GM12891 (cell line): ENCODE data around the gene SFMBT2.
"Not testable (repeated sequence)": the region's sequence is repeated elsewhere in the genome, so short reads cannot be mapped to it uniquely, and the experiment has no call there.

Experiments used
- DNase-seq: peaks from one replicate; pipeline ENCODE4 v3.0.0; 2011; ENCODE audit warnings: low spot score; ENCODE audit not compliant: insufficient read length
- FAIRE-seq: peaks from 2 replicates; lab custom pipeline; 2011; peaks lifted over from hg19 to GRCh38; lab: Jason Lieb, UNC
- PAX5 ChIP-seq: IDR thresholded peaks from 2 replicates; pipeline ENCODE4 v1.6.1; 2011; ENCODE audit warnings: low read length, moderate library complexity, mild to moderate bottlenecking; ENCODE audit not compliant: insufficient read depth, severe bottlenecking
- POLR2A ChIP-seq: IDR thresholded peaks from 2 replicates; pipeline ENCODE4 v1.6.1; 2011; ENCODE audit warnings: low read depth, low read length, control low read depth
- POLR2AphosphoS5 ChIP-seq: IDR thresholded peaks from 2 replicates; pipeline ENCODE4 v1.6.1; 2011; ENCODE audit warnings: low read depth, low read length, control low read depth
- POU2F2 ChIP-seq: IDR thresholded peaks from 2 replicates; pipeline ENCODE4 v1.6.1; 2011; ENCODE audit warnings: low read depth, mild to moderate bottlenecking, control low read depth, low read length, moderate library complexity
- SPI1 ChIP-seq: IDR thresholded peaks from 2 replicates; pipeline ENCODE4 v1.6.1; 2011; ENCODE audit warnings: low read depth, low read length, control low read depth
- TAF1 ChIP-seq: IDR thresholded peaks from 2 replicates; pipeline ENCODE4 v1.6.1; 2011; ENCODE audit warnings: low read depth, low read length, control low read depth

Gene SFMBT2

DNA sequence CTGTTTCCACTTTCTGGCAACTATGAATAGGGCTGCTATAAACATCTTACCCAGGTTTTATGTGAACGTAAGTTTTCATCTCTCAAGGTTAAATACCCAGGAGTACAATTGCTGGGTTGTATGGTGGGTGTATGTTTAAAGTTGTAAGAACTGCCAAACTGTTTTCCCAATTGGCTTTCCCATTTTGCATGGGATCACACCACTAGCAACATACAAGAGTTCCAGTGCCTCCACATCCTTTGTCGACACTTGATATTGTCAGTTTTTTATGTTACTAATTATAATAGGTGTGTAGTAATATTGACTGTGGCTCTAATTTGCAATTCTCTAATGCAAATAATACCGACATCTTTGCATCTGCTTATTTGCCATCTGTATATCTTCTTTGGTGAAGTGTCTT is 82.9 kb downstream of the SFMBT2 start:
- DNase-seq (no peak), FAIRE-seq (no peak)
- TF ChIP-seq TAF1, result no peak
- no peak for TF ChIP-seq PAX5
- no peak for TF ChIP-seq POLR2AphosphoS5
- TF ChIP-seq POU2F2, result no peak
- TF ChIP-seq POLR2A, result no peak
- TF ChIP-seq SPI1, result no peak

DNA sequence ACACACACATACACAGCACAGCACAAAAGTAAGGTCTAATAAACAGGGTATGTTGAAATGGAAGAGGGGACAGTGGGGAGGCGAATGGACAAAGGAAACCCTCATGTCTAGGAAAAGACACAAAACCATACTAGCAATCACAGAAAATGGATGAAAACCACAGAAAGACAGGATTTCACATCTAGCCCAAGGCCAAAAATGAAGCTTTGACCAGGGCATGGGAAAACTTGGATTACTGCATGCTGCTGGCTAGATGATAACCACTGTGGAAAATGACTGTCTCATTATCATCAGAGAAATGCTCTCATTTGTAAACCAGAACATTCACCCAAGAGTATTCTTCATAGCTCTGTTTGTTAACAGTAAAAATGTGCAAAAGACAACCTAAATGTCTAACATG is 88.2 kb downstream of the SFMBT2 start:
- FAIRE-seq (no peak), DNase-seq (no peak)
- TF ChIP-seq PAX5 (no peak), POU2F2 (no peak), SPI1 (no peak), POLR2A (no peak), POLR2AphosphoS5 (no peak), TAF1 (no peak)

- TF ChIP-seq PAX5 (no peak), TAF1 (no peak), POU2F2 (no peak), POLR2A (no peak), POLR2AphosphoS5 (no peak), SPI1 (no peak)
- FAIRE-seq, result peak; percentile 45
- no peak for DNase-seq
These were observed 90.8 kb downstream of the SFMBT2 start for GRCh38 chr10:7320072-7320471.

DNA sequence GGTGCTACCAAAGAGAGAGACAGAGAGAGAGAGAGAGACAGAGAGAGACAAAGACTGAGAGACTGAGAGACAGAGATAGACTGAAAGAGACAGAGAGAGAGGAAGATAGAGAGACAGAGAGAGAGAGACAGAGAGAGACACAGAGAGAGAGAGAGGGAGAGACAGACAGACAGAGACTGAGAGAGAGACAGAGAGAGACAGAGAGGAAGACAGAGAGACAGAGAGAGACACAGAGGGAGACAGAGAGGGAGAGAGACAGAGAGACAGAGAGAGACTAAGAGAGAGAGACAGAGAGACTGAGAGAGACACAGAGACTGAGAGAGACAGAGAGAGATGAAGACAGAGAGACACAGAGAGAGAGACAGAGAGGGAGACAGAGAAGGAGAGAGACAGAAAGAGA is 91.2 kb downstream of the SFMBT2 start:
- FAIRE-seq, result no peak
- no peak for DNase-seq
- TF ChIP-seq POLR2A (no peak), PAX5 (no peak), TAF1 (no peak), SPI1 (no peak), POU2F2 (no peak), POLR2AphosphoS5 (no peak)

DNA sequence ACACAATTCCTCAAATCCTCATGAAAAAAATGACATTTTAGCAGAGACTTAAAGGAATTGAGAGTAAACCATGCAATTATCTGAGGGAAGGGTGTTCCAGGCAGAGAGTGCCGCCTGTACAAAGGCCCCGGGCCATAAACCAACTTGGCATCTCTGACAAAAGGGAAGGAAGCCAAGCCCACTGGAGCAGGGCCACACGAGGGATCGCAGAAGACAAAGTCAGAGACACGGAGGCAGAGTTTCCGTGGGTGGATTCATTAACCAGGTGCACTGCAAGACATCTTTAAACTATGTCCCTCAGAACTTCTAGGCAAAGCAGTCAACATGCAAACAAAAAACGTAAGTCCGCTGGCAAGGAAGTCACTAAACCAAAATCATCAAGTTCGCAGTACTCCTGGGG is 92.0 kb downstream of the SFMBT2 start:
- DNase-seq (no peak), FAIRE-seq (peak; percentile 93)
- TF ChIP-seq POLR2A (no peak), POLR2AphosphoS5 (no peak), SPI1 (no peak), PAX5 (no peak), TAF1 (no peak), POU2F2 (no peak)

DNA sequence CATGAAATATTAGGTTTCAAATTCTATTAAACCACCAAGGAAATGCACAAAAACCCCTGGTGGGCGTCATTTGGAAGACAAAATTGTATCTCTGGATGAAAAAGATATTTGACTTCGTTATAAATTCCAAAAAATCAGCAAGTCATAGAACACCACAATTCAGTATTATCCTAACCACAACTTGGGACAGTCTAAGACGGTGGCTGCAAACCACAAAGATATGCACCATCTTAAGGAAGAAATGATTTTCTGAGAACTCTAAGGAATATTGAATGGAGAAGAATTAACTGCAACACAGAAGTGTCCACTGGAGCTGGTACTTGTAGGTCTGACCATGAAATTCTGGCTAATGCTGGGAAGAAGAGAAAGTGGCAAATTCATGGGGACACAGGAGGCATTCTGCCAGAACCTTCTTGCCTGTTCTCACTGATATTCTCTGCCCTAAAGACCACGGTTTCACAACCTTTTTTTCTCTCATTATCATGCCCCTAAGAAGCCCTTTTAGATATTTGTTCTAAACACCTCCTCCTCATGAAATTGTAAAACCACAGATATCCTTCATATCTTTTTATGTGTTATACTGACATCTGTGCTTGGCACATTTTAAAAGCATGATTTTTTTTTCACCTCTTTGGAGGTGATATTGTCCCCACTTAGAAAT is 92.9 kb downstream of the SFMBT2 start:
- FAIRE-seq (peak; percentile 71), DNase-seq (no peak)
- TF ChIP-seq TAF1 (no peak), PAX5 (no peak), SPI1 (peak; percentile 50)

- DNase-seq, result no peak
- no peak for FAIRE-seq
- TF ChIP-seq POU2F2, result no peak
- TF ChIP-seq POLR2AphosphoS5, result no peak
- TF ChIP-seq PAX5, result no peak
- TF ChIP-seq POLR2A, result no peak
- no peak for TF ChIP-seq SPI1
- no peak for TF ChIP-seq TAF1
These were observed 94.0 kb downstream of the SFMBT2 start for GRCh38 chr10:7316839-7317238.

DNA sequence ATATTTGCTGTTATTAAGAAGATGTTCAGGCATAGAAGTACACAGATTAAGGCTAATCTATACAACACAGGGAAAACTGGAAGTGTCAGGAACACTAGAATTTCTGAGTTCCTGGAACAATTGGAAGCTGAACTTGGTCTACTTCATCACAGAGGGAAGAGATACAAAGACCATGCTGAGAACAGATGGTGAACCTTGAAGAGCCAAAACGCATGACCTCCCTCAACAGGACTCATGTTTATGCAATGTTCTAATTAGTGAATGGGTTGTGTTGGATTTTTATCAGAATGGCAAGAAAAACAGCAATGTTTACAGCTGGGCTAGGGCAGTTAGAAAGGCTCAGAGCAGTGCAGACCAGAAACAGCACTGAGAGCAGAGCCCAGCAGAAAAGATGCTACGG is 94.9 kb downstream of the SFMBT2 start:
- TF ChIP-seq POLR2AphosphoS5 (no peak), POU2F2 (no peak), PAX5 (no peak), TAF1 (no peak), POLR2A (no peak), SPI1 (no peak)
- DNase-seq (no peak), FAIRE-seq (no peak)

DNA sequence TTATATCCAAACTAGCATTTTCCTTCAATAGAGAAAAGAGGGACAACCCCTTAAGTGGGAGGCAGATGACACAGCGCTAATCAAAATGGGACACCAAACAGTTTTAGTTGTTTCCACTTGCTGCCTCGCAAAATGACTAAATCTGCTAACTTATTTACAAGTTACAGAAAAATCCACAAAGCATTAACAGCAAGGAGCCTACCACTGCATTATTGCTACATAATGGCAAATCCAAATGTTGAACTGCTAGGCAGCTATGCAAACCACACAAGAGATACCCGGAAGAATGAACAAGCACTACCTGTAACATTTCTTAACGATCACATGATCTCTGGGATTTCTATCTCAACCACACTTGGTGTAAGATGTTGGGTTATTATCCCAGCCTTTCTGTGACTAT is 96.7 kb downstream of the SFMBT2 start:
- no peak for DNase-seq
- TF ChIP-seq TAF1 (no peak), POU2F2 (no peak), POLR2A (no peak), POLR2AphosphoS5 (no peak), PAX5 (no peak), SPI1 (no peak)
- peak; percentile 9 for FAIRE-seq

DNA sequence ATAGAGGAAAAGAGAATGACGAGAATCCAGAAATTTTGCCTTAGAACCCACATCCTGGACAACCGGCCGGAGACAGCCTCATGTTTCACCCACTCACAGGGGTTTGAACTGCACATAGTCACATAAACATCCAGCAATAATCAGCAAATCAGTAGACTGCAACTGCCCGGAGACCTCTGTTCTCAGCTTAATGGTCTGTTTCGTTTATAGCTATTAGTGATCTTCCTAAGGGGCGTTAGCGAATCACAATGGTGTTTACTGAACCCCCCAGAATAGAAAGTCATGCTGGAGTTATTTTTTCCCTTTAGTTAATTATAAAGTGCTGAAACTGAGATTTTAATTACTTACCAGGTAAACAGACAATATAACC is 98.4 kb downstream of the SFMBT2 start:
- DNase-seq, result no peak
- TF ChIP-seq PAX5 (no peak), POU2F2 (no peak), POLR2AphosphoS5 (no peak), SPI1 (no peak), TAF1 (no peak), POLR2A (no peak)
- FAIRE-seq, result no peak

GRCh38 chr10:7311850-7312487 is 98.9 kb downstream of the SFMBT2 start:
- FAIRE-seq, DNase-seq: not testable (repeated sequence)
